HuH-7 (cell line): ENCODE results near the gene RAB40C.

Experiments
- DNase-seq: peaks from one replicate; pipeline ENCODE4 v3.0.0; 2011; ENCODE audit warnings: low spot score

The RAB40C gene

DNA sequence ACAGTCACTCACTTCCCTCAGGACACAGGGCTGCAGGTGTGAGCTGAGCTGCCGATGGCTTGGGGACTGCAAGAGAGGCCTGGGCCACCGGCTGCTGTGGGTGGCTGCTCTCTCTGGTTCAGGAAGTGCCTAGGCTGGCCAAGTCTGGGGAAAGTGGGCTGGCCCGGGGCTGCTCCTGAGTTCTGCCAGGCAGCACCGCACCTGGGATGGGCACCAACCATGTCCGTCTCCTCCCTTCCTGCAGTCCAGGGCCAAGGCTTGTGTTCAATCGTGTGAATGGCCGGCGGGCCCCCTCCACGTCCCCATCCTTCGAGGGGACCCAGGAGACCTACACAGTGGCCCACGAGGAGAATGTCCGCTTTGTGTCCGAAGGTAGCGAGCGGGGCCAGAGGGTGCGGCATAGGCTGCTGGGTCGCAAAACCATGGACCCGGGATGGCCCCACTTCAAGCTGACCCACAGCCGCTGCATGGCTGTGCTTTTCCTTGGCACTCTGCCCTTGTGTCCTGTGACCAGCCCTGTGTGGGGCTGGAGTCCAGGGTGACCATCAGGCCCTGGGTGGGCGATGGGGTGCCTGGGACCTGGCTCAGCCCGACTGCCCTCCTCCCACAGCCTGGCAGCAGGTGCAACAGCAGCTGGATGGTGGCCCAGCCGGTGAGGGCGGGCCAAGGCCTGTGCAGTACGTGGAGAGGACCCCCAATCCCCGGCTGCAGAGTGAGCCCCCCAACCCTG is 57.5 kb downstream of the RAB40C start:
- DNase-seq: no peak

GRCh38 chr16:648071-648780 is 58.4 kb downstream of the RAB40C start:
- DNase-seq: no peak

- DNase-seq: peak; percentile 94
Measured at GRCh38 chr16:648781-649589, 59.1 kb downstream of the RAB40C start, which contains the start of gene WDR90. Gene WDR90, plus strand, starts transcription at chr16:649365. Its CDS starts 52 bp downstream, at chr16:649417.

GRCh38 chr16:649631-650030 is 59.8 kb downstream of the RAB40C start:
- no peak for DNase-seq

DNA sequence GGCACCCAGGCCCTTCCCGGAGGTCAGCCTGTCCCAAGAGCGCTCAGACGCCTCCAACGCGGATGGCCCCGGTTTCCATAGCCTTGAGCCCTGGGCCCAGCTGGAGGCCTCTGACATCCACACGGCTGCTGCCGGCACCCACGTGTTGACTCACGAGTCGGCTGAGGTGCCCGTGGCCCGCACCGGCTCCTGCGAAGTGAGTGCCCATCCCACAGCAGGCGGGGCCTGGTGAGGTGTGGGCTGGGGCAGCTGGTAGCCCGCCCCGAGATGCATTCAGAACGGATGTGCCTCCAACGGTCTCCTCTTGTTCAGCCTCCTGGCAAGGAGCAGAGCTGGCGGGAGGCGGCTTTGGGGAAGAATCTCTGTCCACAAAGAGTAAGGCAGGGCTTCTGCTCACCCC is 62.0 kb downstream of the RAB40C start:
- no peak for DNase-seq

- no peak for DNase-seq
Measured at GRCh38 chr16:652454-653305, 62.8 kb downstream of the RAB40C start.

DNA sequence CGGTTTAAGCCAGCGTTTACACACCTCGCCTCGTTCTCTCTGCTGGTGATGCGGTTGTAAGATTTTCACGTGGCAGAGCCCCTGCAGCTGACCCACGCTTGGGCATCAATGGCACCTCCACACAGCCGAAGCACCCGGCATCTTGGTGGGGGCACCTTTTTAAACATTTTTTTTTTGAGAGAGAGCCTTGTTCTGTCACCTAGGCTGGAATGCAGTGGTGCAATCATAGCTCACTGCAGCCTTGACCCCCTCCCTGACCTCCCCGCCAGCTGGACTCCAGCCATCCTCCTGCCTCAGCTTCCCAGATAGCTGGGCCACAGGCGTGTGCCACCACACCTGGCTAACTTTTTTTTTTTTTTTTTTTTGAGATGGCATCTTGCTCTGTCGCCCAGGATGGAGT is 64.2 kb downstream of the RAB40C start:
- no peak for DNase-seq

DNA sequence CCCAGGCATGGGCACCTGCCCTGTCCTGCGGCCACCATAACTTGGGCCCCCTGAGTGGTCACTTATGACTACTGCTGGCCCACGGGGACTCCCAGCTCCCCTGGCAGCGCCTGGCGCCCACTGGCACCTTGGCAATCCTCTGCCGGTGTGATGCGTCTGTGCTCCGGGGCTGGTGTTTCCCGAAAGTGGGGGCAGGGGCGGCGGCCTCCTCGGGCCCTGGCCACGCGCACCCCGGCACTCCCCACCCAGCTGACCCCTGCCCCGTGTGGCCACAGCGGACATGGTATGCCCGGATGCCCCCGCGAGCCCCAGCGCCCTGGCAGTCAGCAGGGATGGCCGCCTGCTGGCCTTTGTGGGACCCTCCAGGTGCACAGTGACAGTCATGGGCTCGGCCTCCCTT is 67.6 kb downstream of the RAB40C start:
- no peak for DNase-seq

- no peak for DNase-seq
Measured at GRCh38 chr16:658679-659571, 69.1 kb downstream of the RAB40C start.

- DNase-seq: no peak
Measured at GRCh38 chr16:659618-660017, 69.8 kb downstream of the RAB40C start.

DNA sequence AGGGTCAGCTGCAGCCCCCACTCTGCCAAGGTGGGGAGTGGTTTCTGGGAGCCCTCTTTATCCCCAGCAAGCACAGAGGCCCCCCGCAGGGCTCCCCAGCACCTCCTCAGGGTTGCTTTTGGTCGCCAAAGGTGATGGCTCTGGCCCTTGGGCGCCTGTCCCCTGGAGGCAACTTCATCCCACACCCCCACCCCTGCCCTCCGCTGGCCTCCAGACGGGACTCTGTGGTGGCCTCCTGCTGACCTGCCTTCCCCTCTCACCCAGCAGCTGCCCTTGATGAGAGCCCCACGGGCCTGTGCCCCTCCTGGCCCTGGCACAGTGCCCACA is 70.2 kb downstream of the RAB40C start:
- DNase-seq: no peak

- no peak for DNase-seq
Measured at GRCh38 chr16:660459-661183, 70.8 kb downstream of the RAB40C start.

DNA sequence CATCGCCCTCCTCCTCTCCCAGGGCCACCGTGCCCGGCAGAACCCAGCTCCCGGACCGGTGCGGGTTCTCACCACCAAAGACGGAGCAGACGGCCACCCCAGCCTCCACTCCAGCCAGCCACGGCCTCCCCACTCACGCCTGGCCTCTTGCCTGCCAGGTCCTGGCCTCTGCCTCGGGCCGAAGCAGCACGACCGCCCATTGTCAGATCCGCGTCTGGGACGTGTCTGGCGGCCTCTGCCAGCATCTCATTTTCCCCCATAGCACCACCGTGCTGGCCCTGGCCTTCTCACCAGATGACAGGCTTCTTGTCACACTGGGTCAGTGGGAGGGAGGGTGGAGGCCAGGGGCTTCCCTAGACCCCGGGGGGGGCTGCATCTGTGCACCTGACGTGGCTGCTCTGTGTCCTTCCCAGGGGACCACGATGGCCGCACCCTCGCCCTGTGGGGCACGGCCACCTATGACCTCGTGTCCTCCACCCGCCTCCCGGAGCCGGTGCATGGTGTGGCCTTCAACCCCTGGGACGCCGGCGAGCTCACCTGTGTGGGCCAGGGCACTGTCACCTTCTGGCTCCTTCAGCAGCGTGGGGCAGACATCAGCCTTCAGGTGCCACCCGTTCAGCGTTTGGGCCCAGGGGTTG is 71.4 kb downstream of the RAB40C start:
- no peak for DNase-seq

DNA sequence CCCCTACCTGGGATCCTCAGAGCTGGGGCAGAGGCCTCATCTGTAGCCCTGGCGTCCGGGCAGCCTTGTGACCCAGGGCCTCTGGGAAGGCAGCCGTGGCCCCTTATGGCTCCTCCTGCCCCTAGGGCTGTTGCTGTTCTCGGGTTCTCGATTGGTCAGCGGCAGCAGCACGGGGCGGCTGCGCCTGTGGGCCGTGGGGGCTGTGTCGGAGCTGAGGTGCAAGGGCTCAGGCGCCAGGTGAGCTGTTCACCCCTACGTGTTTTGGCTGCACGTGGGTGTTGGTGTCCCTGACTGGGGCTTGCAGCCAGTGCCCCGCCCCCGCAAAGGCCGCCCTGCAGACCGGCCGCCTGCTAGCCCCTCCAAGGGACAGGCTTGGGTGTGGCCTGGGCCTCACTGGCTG is 72.2 kb downstream of the RAB40C start:
- DNase-seq: no peak

DNA sequence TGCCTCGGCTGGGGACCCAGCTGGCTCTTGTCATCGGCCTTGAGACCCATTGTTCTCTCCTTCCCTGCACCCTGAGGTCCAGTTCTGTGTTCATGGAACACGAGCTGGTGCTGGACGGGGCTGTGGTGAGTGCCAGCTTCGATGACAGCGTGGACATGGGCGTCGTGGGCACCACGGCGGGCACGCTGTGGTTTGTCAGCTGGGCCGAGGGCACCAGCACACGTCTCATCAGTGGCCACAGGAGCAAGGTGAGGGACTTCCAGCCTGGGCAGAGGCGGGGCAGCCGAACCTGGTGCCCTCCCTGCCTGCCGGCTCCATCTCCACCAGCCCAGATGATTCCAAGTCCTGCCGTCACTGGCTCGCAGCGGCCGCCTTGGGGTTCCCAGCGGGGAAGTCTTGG is 72.7 kb downstream of the RAB40C start:
- no peak for DNase-seq

DNA sequence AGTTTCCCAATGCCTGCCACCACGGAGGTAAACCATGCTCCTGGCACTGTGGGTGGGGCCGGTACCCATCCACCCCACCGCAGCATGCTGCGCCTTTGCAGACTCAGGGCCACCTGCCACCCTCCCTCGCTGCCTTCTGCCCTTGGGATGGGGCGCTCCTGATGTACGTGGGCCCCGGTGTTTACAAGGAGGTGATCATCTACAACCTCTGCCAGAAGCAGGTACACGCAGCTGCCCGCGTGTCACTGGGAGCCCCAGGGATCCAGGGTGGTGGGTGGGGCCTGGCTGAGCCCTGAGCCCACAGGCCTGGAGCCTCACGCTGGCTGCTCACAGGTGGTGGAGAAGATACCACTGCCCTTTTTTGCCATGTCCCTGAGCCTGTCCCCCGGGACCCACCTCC is 76.7 kb downstream of the RAB40C start:
- no peak for DNase-seq

- DNase-seq: no peak
Measured at GRCh38 chr16:667113-667779, 77.4 kb downstream of the RAB40C start.

DNA sequence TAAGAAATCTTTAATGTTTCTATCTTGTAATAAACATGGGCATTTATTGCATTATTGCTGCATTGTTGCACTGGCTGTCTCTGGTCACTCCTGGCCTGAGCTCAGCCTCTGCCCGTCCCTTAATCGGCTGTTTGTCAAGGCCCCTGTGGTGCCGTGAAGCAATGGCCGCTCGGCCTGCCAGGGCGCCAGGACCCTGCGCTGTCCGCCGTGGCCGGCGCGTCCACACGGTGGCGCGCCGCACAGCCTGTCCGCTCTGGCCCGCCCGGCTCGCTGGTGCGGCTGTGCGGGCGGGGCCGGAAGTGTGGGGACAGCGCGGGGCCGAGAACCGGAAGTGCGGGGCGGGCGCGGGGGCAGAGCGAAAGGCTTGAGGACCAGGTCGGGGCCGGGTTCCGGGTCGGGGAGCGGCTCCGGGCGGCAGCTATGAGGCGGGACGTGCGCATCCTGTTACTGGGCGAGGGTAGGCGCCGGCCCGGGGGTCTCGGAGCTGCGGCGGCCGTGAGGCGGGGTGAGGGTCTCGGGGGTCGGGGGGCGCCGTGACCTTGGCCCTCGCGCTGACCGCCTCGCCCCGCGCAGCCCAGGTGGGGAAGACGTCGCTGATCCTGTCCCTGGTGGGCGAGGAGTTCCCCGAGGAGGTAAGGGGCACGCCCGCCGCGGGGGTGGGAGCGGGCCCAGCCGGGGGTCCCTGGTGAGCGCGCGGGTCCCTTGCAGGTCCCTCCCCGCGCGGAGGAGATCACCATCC is 78.1 kb downstream of the RAB40C start, which contains the start of gene RHOT2:
TSS of gene RHOT2 (plus strand) at position 353 of the 739 bp plus-strand sequence. CDS start at position 421, 68 bp downstream.
- DNase-seq: peak; percentile 71
